Uterus (tissue), 2 donors: ENCODE measurements around the gene HECTD2.

Experiments
- POLR2A ChIP-seq, 2 donors: fragments of 450-650 bp; IDR thresholded peaks; one replicate each; pipeline ENCODE4 v1.6.1; 2016; ENCODE audit warnings: antibody characterized with exemption in 2 of 2, mild to moderate bottlenecking in 1 of 2, moderate library complexity in 1 of 2
- TF ChIP-seq, protein P1 (sequence below), 4 experiments: fragments of 200-600 bp in 2 of 4; fragments of 450-650 bp in 2 of 4; sonication (generic) in 2 of 4; IDR thresholded peaks; one replicate each; pipeline ENCODE4 v1.5.1; 2016 to 2019; ENCODE audit warnings: antibody characterized with exemption in 4 of 4, mild to moderate bottlenecking in 2 of 4, moderate library complexity in 1 of 4

DNA sequence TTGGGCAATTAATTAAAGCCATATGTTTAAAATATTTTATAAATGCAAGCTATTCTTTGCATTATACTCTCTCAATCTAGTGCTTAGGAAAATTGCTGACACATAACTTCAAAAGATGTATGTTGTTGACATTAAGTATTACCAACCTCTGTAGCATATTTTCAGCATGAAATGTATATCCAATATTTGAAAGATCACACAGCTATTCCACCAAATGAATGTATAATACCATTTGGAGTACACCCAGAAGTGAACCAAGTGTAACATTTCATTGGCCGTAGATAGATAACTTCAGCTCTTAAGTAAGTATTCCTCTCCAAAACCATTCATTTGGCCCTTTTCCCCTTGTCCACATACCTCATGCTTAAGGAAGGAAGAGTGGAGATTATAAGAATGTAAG lies 104.6 kb downstream of the HECTD2 start:
- TF ChIP-seq, protein P1, sequence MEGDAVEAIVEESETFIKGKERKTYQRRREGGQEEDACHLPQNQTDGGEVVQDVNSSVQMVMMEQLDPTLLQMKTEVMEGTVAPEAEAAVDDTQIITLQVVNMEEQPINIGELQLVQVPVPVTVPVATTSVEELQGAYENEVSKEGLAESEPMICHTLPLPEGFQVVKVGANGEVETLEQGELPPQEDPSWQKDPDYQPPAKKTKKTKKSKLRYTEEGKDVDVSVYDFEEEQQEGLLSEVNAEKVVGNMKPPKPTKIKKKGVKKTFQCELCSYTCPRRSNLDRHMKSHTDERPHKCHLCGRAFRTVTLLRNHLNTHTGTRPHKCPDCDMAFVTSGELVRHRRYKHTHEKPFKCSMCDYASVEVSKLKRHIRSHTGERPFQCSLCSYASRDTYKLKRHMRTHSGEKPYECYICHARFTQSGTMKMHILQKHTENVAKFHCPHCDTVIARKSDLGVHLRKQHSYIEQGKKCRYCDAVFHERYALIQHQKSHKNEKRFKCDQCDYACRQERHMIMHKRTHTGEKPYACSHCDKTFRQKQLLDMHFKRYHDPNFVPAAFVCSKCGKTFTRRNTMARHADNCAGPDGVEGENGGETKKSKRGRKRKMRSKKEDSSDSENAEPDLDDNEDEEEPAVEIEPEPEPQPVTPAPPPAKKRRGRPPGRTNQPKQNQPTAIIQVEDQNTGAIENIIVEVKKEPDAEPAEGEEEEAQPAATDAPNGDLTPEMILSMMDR (IDR thresholded peaks at IDR 0.05), result no peak
- no peak for TF ChIP-seq POLR2A (IDR thresholded peaks at IDR 0.05)
